Measurements from ENCODE around the gene FNDC3B.

FNDC3B gene

GRCh38 chr3:172112734-172113120, 73.3 kb downstream of the FNDC3B start:
- CTCF ChIA-PET: interaction anchor here (0.6 kb wide), 1 partner anchor 251 kb away, joined by 3 read pairs; no protein-coding TSS in a partner anchor
- H3K4me1 ChIP-seq (ENCODE audit: control insufficient read depth, insufficient read depth, low read length): no peaks in the 10 kb centered on the region
- H3K36me3 ChIP-seq (ENCODE audit: control insufficient read depth in 2 of 2, insufficient read depth in 1 of 2, low read length in 2 of 2): peaks cover 0 to 22% of the 10 kb centered on the region in 2 experiments; a peak in 1 of 3 replicates
- no peak overlapping the region for H3K27ac ChIP-seq (ENCODE audit: extremely low read depth, low read depth, low read length)
- H3K4me3 ChIP-seq (ENCODE audit: low read depth, low read length): no peak overlapping the region
- POLR2A ChIA-PET: interaction anchor here (0.6 kb wide), 1 partner anchor 68 kb away, joined by 4 read pairs; no protein-coding TSS in a partner anchor
- no peaks in the 10 kb centered on the region for H3K9me3 ChIP-seq (ENCODE audit: control insufficient read depth, insufficient read depth, low read depth, low read length)
- TF ChIP-seq ZNF488 (tag by site-specific recombination; IDR thresholded peaks at IDR 0.05) (no peak), PBX3 (CRISPR knock-in tag; IDR thresholded peaks at IDR 0.05) (no peak), ZNF621 (tag by site-specific recombination; IDR thresholded peaks at IDR 0.05) (no peak), ZNF18 (tag by site-specific recombination; IDR thresholded peaks at IDR 0.05) (peak; percentile 46; the same call in 1 of the 2 replicates)

- peaks cover 0 to 22% of the 10 kb centered on the region in 2 experiments; a peak in 1 of 3 replicates for H3K36me3 ChIP-seq (ENCODE audit: control insufficient read depth in 2 of 2, insufficient read depth in 1 of 2, low read length in 2 of 2)
- ChIA-PET CTCF (no interaction called here), POLR2A (no interaction called here)
Measured at GRCh38 chr3:172113710-172114109, 74.3 kb downstream of the FNDC3B start.

GRCh38 chr3:172115059-172115458, 75.7 kb downstream of the FNDC3B start:
- CTCF ChIA-PET: interaction anchor here (0.8 kb wide), 1 partner anchor 277 kb away, joined by 3 read pairs; no protein-coding TSS in a partner anchor
- 0 out of 2 replicates have a peak, but pooled peaks cover 3% of the 10 kb centered on the region for H3K4me1 ChIP-seq (ENCODE audit: control insufficient read depth, insufficient read depth, low read length)
- TF ChIP-seq ZNF248 (tag by site-specific recombination; IDR thresholded peaks at IDR 0.05) (no peak), ZNF843 (tag by site-specific recombination; IDR thresholded peaks at IDR 0.05) (no peak), ZNF391 (tag by site-specific recombination; IDR thresholded peaks at IDR 0.05; ENCODE audit: borderline replicate concordance, low read depth) (no peak), EGR2 (tag by site-specific recombination; IDR thresholded peaks at IDR 0.05; ENCODE audit: low read depth) (no peak), KLF17 (tag by site-specific recombination; IDR thresholded peaks at IDR 0.05) (no peak), BCL11A (tag by site-specific recombination; IDR thresholded peaks at IDR 0.05; ENCODE audit: low read depth) (no peak), ZBTB10 (tag by site-specific recombination; IDR thresholded peaks at IDR 0.05) (no peak)

More at GRCh38 chr3:172113710-172114109, 74.3 kb downstream of the FNDC3B start:
- H3K4me1 ChIP-seq (ENCODE audit: control insufficient read depth, insufficient read depth, low read length): no peaks in the 10 kb centered on the region
- no peaks in the 10 kb centered on the region for H3K9me3 ChIP-seq (ENCODE audit: control insufficient read depth, insufficient read depth, low read depth, low read length)
- TF ChIP-seq ZNF692 (tag by site-specific recombination; IDR thresholded peaks at IDR 0.05): no peak
- peak; percentile 86 for TF ChIP-seq ZNF600 (tag by site-specific recombination; IDR thresholded peaks at IDR 0.05)
- H3K27ac ChIP-seq (ENCODE audit: extremely low read depth, low read depth, low read length): no peak overlapping the region
- H3K4me3 ChIP-seq (ENCODE audit: low read depth, low read length): no peak overlapping the region

More at GRCh38 chr3:172115059-172115458, 75.7 kb downstream of the FNDC3B start:
- no peak overlapping the region for H3K4me3 ChIP-seq (ENCODE audit: low read depth, low read length)
- H3K27ac ChIP-seq (ENCODE audit: extremely low read depth, low read depth, low read length): no peak overlapping the region
- H3K9me3 ChIP-seq (ENCODE audit: control insufficient read depth, insufficient read depth, low read depth, low read length): no peaks in the 10 kb centered on the region
- POLR2A ChIA-PET: no interaction called here
- H3K36me3 ChIP-seq (ENCODE audit: control insufficient read depth in 2 of 2, insufficient read depth in 1 of 2, low read length in 2 of 2): peaks cover 0 to 22% of the 10 kb centered on the region in 2 experiments; a peak in 1 of 3 replicates
